Peyer's patch (tissue), 4 donors: ENCODE results near the gene KLHL25. TPM values are rescaled to one million over a fixed set of nuclear protein-coding genes. Genes with fewer than 3 reads are reported as not detected.
A peak's percentile ranks its signal among the peaks of the same experiment; 100 is the strongest.

Source experiments
- DNase-seq, 3 donors: peaks; one replicate each; pipeline ENCODE4 v3.0.0-alpha.2; 2017 to 2019
- H3K27ac ChIP-seq, 4 donors: fragments of 200-600 bp; sonication (generic); one replicate each; pipeline ENCODE4 v1.5.1; 2016 to 2019
- H3K27me3 ChIP-seq, 2 donors: fragments of 200-600 bp; sonication (generic); one replicate each; pipeline ENCODE4 v1.5.1; 2019
- H3K36me3 ChIP-seq, 3 donors: fragments of 200-600 bp; sonication (generic); one replicate each; pipeline ENCODE4 v1.5.1; 2016 to 2019
- H3K4me1 ChIP-seq, 4 donors: fragments of 200-600 bp; sonication (generic); one replicate each; pipeline ENCODE4 v1.5.1; 2016 to 2019
- H3K4me3 ChIP-seq, 4 donors: fragments of 200-600 bp; sonication (generic); 1 replicate in 3 of 4; 2 replicates in 1 of 4; pipeline ENCODE4 v1.5.1; 2016 to 2019; ENCODE audit warnings: mild to moderate bottlenecking in 1 of 4
- H3K9me3 ChIP-seq, 4 donors: fragments of 200-600 bp; sonication (generic); one replicate each; pipeline ENCODE4 v1.5.1; 2016 to 2019; ENCODE audit warnings: mild to moderate bottlenecking in 1 of 4
- POLR2A ChIP-seq, 2 donors: fragments of 450-650 bp; IDR thresholded peaks; one replicate each; pipeline ENCODE4 v1.5.1; 2017; ENCODE audit warnings: antibody characterized with exemption in 2 of 2, mild to moderate bottlenecking in 2 of 2, moderate library complexity in 2 of 2
- total RNA-seq, 4 donors: library from RNA; depleted of rRNA; stranded (reverse); fragments of >200 nt; gene quantifications; one replicate each; pipeline ENCODE4 v1.1.0, GENCODE V29; 2016
- TF ChIP-seq, protein P1 (sequence below), 6 experiments: fragments of 450-650 bp in 4 of 6; fragments of 200-600 bp in 2 of 6; sonication (generic) in 1 of 6; IDR thresholded peaks; one replicate each; pipeline ENCODE4 v1.5.1; 2017 to 2019; ENCODE audit warnings: antibody characterized with exemption in 6 of 6, mild to moderate bottlenecking in 3 of 6, moderate library complexity in 1 of 6

KLHL25 gene
- total RNA-seq, 4 donors from 2014 or later, result 9.9 to 23.6 (median 17.2) TPM

DNA sequence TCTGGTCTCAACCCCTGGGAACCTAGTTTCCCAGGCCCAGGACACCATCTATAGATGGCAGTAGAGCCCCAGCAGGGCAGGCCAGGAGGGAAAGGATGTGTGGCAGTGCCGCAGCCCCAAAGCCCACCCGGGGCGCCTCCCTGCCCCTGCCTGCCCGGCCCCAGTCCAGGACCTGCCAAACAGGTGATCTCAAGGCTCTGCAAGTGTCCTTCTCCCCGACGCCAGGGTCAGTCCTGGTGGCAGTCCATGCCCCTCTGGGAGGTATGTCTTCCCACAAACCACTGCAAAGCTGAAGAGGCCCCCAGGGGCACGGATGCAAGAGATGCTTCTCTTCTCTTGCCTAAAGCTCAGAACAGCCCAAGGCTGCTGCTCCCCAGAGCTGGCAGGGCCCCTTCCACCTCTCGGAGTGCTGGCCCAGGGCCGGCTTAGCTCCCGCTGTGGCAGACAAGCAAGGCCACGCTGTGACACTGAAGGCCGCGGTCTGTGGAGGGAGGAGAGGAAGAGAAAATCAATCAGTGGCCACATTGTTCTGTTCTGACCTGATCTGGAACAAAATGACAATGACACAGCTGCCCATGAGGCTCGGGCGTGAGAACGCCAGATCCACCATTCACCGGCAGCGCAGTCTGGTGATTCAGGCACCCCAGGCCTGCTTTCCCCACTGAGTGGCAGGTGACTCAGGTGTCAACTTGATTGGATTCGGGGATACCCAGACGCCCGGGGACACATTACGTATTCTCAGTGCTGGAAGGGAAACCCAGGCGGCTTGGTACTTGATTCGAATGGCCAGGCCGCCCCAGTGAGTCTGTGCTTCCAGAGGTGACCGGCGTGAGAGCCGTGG, 34.0 kb downstream of the KLHL25 start:
- no peak for DNase-seq
- Histone ChIP-seq H3K4me3 (no peak overlapping the region), H3K4me1 (peaks cover 0 to 5% (median 0%) of the 10 kb centered on the region in 4 donors), H3K9me3 (no peaks in the 10 kb centered on the region), H3K27me3 (no peaks in the 10 kb centered on the region), H3K27ac (no peak overlapping the region), H3K36me3 (peaks cover 0 to 38% (median 0%) of the 10 kb centered on the region in 3 donors)
- no peak for TF ChIP-seq POLR2A (IDR thresholded peaks at IDR 0.05)
- TF ChIP-seq, protein P1, sequence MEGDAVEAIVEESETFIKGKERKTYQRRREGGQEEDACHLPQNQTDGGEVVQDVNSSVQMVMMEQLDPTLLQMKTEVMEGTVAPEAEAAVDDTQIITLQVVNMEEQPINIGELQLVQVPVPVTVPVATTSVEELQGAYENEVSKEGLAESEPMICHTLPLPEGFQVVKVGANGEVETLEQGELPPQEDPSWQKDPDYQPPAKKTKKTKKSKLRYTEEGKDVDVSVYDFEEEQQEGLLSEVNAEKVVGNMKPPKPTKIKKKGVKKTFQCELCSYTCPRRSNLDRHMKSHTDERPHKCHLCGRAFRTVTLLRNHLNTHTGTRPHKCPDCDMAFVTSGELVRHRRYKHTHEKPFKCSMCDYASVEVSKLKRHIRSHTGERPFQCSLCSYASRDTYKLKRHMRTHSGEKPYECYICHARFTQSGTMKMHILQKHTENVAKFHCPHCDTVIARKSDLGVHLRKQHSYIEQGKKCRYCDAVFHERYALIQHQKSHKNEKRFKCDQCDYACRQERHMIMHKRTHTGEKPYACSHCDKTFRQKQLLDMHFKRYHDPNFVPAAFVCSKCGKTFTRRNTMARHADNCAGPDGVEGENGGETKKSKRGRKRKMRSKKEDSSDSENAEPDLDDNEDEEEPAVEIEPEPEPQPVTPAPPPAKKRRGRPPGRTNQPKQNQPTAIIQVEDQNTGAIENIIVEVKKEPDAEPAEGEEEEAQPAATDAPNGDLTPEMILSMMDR (IDR thresholded peaks at IDR 0.05), result peak in 1 of 6 experiments; percentile 7

DNA sequence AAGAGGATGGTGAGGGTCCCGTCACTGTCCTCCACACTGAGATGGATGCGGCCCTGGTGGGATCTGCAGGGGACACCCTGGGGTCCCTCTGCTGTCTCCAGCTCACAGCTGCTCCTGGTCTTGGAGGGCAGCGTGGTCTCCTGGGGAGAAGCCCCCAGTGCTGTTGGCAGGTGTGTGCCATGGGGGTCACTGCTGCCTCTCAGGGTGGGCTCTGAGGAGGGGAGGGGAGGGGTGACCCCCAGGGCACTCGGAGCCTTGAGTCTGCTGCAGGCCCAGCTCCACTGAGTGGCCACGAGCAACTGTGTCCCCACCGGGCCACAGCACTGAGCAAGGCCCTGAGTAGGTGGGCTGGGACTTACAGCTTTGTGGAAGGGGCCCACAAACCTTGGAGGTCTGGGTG, 34.7 kb downstream of the KLHL25 start:
- Histone ChIP-seq H3K4me3 (no peak overlapping the region), H3K36me3 (peaks cover 0 to 38% (median 0%) of the 10 kb centered on the region in 3 donors), H3K9me3 (no peaks in the 10 kb centered on the region), H3K4me1 (peaks cover 0 to 5% (median 0%) of the 10 kb centered on the region in 4 donors), H3K27me3 (no peaks in the 10 kb centered on the region), H3K27ac (no peak overlapping the region)
- peak in 1 of 3 donors; percentile 34 for DNase-seq
- TF ChIP-seq POLR2A (IDR thresholded peaks at IDR 0.05), result no peak
- TF ChIP-seq, protein P1 (IDR thresholded peaks at IDR 0.05), result no peak

DNA sequence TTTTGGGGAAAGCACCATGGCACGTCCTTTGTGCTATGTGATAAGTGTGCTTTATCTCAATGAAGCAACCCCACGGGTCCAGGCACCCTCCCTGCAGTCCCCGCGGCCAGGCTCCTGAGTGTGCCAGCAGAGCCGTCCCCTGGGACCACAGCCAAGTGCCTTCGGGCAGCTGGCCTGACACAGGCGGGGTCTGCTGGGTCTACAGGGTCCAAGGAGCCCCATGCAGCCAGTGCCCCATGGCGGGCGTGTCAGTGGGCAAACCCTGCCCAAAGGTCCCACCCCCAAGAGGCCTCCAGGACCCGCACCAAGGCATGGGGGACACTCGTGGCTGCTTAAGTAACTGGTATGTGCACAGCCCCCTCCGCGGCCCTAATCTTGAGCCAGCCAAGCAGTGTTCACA, 35.3 kb downstream of the KLHL25 start:
- DNase-seq, result peak in 1 of 3 donors; percentile 39
- Histone ChIP-seq H3K4me1 (peaks cover 0 to 5% (median 0%) of the 10 kb centered on the region in 4 donors), H3K4me3 (no peak overlapping the region), H3K27me3 (no peaks in the 10 kb centered on the region), H3K27ac (no peak overlapping the region), H3K36me3 (peaks cover 0 to 38% (median 0%) of the 10 kb centered on the region in 3 donors), H3K9me3 (no peaks in the 10 kb centered on the region)
- TF ChIP-seq, protein P1 (IDR thresholded peaks at IDR 0.05), result no peak
- no peak for TF ChIP-seq POLR2A (IDR thresholded peaks at IDR 0.05)

DNA sequence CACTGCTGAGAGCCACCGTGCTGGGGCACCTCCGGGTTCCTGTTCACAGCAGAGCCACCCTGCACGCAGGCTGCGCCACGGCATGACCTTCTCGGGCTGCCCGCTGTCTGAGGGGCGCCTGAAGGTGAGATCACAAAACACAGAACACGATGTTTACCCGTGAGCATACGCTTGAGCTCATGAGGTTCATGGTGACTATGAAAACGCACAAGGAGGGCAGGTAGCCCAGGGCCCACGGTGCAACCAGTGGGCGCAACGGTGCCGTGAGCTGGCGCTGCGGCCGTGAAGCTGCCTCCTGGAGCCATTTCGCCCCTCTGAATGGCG, 36.1 kb downstream of the KLHL25 start:
- peak in 1 of 3 donors; percentile 43 for DNase-seq
- no peaks in the 10 kb centered on the region for H3K9me3 ChIP-seq
- H3K27ac ChIP-seq, result no peak overlapping the region
- H3K4me3 ChIP-seq, result no peak overlapping the region
- peaks cover 0 to 5% (median 0%) of the 10 kb centered on the region in 4 donors for H3K4me1 ChIP-seq
- H3K27me3 ChIP-seq, result no peaks in the 10 kb centered on the region
- peaks cover 0 to 38% (median 0%) of the 10 kb centered on the region in 3 donors for H3K36me3 ChIP-seq
- TF ChIP-seq POLR2A (IDR thresholded peaks at IDR 0.05), result no peak
- TF ChIP-seq, protein P1 (IDR thresholded peaks at IDR 0.05), result no peak

DNA sequence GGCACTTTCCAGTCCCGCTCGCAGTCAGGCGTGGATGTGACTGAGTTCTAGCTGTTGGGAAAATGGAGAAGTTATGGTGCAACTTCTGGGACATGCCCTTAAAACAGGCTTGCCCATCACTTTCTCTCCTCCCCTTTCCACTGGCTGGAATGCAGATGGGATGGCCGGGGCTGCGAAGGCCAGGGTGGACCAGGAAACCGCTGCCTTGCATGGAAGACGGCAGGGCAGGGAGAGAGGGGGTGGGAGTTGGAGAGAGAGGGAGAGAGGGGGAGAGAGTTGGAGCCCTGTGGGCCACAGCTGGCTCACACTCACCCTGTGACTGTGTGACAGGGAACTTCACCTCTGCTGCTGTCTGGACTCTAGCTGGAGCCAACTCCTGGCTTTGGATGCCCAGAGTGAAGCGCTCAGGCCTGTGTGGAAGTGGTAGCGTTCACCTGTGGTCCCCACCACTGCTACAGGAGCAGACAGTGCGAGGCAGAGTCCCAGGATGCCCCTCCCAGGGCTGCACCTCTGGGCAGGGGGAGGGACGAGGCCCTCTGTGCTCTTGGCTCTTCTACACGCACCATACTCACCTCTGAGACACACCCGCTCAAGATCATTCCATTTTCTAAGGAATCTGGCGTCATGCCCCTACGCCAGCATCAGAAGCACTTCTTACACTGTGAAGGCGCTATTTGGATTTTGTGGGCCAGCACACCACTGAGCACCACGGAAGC, 36.6 kb downstream of the KLHL25 start:
- peaks cover 0 to 38% (median 0%) of the 10 kb centered on the region in 3 donors for H3K36me3 ChIP-seq
- no peak overlapping the region for H3K27ac ChIP-seq
- no peak overlapping the region for H3K4me3 ChIP-seq
- H3K9me3 ChIP-seq, result no peaks in the 10 kb centered on the region
- peak in 1 of 3 donors; percentile 32 for DNase-seq
- peaks cover 0 to 5% (median 0%) of the 10 kb centered on the region in 4 donors for H3K4me1 ChIP-seq
- H3K27me3 ChIP-seq, result no peaks in the 10 kb centered on the region
- TF ChIP-seq, protein P1 (IDR thresholded peaks at IDR 0.05), result no peak
- TF ChIP-seq POLR2A (IDR thresholded peaks at IDR 0.05), result no peak
